Activated CD8-positive, alpha-beta T cell treated with anti-CD3 and anti-CD28 coated beads, Interleukin-2, amount 10 ng/mL, durations not matched to agents 7 days and 5 days (primary cell): ENCODE results near the gene CACFD1. TPM values are rescaled to one million over a fixed set of nuclear protein-coding genes. Genes with fewer than 3 reads are reported as not detected.

ENCODE experiments used
- ATAC-seq: fragments of 150-1000 bp; cut with Tn5 transposase; one replicate; pipeline ENCODE4 v1.10.0; 2021; ENCODE audit warnings: moderate library complexity
- CTCF ChIA-PET: fragments of 350-600 bp; sonication (Branson Sonifier 250); formaldehyde crosslinking; loops from one replicate; lab custom pipeline; 2021; ENCODE audit warnings: antibody characterized with exemption; lab: Charles Lee
- POLR2A ChIA-PET: fragments of 350-600 bp; sonication (Branson Sonifier 250); formaldehyde crosslinking; loops from one replicate; lab custom pipeline; 2021; ENCODE audit warnings: antibody characterized with exemption; lab: Charles Lee
- DNase-seq: peaks from one replicate; pipeline ENCODE4 v3.0.0-alpha.2; 2020
- H3K27ac Mint-ChIP-seq: one replicate; pipeline ENCODE4 v1.8.0; 2021; ENCODE audit warnings: mild to moderate bottlenecking, mixed read lengths
- H3K27me3 Mint-ChIP-seq: one replicate; pipeline ENCODE4 v1.8.0; 2021; ENCODE audit warnings: low read depth, mixed read lengths
- H3K36me3 Mint-ChIP-seq: one replicate; pipeline ENCODE4 v1.8.0; 2021; ENCODE audit warnings: low read depth, mixed read lengths
- H3K4me1 Mint-ChIP-seq: one replicate; pipeline ENCODE4 v1.8.0; 2021; ENCODE audit warnings: low read depth, mixed read lengths
- H3K4me3 Mint-ChIP-seq: one replicate; pipeline ENCODE4 v1.8.0; 2021; ENCODE audit warnings: mild to moderate bottlenecking, mixed read lengths
- H3K9me3 Mint-ChIP-seq: one replicate; pipeline ENCODE4 v1.8.0; 2022; ENCODE audit warnings: mixed read lengths; ENCODE audit not compliant: insufficient read depth
- total RNA-seq, 2 experiments: library from RNA; stranded (reverse); gene quantifications; one replicate each; pipeline ENCODE4 v1.2.3, GENCODE V29; 2021

CACFD1 gene
- total RNA-seq, 2 experiments from 2014 or later = 1.3 to 2.4 TPM

DNA sequence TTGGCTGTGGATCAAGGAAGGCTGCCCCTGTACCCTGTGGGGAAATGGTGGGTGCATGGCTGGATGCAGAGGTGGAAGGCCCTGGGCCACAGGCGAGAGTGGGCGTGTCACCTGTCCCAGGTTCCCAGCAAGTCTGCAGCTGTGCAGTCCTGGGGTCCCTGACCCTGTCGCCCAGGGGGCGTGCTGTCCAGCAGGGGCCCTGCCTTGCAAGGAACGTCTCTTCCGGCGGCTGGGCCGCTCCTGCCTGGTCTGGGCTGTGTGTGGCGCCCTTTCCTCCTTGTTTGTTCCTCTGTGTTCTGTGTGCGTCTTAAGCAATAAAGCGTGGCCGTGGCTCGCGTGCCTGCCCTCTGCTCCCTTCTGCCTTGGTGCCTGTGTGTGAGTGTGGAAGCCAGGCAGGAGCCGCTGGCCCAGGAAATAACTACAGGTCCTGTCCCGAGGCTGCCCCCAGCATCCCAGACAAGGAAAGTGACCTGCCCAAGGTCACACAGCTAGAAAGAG lies 10.7 kb downstream of the CACFD1 start:
- H3K4me1 Mint-ChIP-seq = peaks cover 10% of the 10 kb centered on the region
- H3K9me3 Mint-ChIP-seq = no peaks in the 10 kb centered on the region
- peaks cover 3% of the 10 kb centered on the region for H3K36me3 Mint-ChIP-seq
- H3K27me3 Mint-ChIP-seq = no peaks in the 10 kb centered on the region
- H3K4me3 Mint-ChIP-seq = no peak overlapping the region
- ATAC-seq (no peak), DNase-seq (no peak)
- no peak overlapping the region for H3K27ac Mint-ChIP-seq
- CTCF ChIA-PET = no interaction called here
- POLR2A ChIA-PET = no interaction called here

DNA sequence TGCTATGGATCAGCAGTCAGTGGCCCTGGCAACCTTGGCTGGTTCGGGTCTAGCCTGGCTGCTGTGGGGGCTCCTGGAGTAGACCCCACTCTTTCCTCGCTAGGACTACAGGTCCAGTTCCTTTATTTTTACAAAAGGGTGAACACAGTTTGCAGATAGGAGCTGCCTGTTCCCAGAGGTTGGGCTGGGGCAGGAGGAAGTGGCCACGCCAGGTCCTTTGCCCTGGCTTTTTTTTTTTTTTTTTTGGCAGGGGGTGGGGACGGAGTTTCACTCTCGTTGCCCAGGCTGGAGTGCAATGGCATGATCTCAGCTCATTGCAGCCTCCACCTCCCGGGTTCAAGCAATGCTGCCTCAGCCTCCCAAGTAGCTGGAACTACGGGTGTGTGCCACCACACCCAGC lies 11.2 kb downstream of the CACFD1 start:
- no peak overlapping the region for H3K27ac Mint-ChIP-seq
- ChIA-PET POLR2A (no interaction called here), CTCF (no interaction called here)
- peaks cover 10% of the 10 kb centered on the region for H3K4me1 Mint-ChIP-seq
- no peaks in the 10 kb centered on the region for H3K9me3 Mint-ChIP-seq
- DNase-seq (no peak), ATAC-seq (no peak)
- peaks cover 3% of the 10 kb centered on the region for H3K36me3 Mint-ChIP-seq
- H3K4me3 Mint-ChIP-seq = no peak overlapping the region
- no peaks in the 10 kb centered on the region for H3K27me3 Mint-ChIP-seq

DNA sequence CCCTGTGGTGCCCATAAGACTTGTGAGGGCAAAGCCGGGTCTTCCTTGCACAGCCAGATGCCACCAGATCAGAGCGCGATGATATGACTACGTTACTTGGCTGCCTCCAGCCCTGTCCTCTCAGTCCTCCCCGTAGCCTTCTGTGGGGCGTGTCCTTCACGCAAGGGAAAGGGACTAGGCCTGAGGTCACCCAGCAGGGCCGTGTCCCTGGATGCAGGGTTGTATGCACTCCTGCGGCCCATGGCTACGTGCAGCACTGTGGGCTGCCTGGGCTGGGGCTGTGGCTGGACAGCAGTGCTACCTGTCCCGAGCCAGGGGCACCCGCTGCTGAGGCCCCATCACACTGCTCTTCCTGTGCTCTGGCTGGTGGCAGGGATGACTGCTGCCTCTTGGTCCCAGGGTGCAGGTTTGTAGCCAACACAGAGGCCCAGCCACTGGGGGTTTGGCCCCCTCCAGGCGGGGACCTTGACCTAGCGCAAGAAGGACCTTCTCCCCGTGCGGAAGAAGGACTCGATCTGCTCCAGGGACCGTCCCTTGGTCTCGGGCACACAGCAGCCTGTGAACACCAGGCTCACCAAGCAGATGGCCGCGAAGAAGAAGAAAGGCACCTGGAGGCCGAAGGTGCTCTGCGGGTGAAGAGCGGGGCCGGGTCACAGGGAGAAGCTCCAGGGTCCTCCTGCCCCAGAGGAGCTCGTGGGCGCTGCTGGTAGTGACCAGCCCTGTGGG lies 11.9 kb downstream of the CACFD1 start:
- ChIA-PET CTCF (no interaction called here), POLR2A (no interaction called here)
- Mint-ChIP-seq H3K36me3 (peaks cover 3% of the 10 kb centered on the region), H3K27me3 (no peaks in the 10 kb centered on the region), H3K4me3 (no peak overlapping the region), H3K4me1 (peaks cover 14% of the 10 kb centered on the region), H3K27ac (no peak overlapping the region), H3K9me3 (no peaks in the 10 kb centered on the region)
- ATAC-seq (no peak), DNase-seq (no peak)

DNA sequence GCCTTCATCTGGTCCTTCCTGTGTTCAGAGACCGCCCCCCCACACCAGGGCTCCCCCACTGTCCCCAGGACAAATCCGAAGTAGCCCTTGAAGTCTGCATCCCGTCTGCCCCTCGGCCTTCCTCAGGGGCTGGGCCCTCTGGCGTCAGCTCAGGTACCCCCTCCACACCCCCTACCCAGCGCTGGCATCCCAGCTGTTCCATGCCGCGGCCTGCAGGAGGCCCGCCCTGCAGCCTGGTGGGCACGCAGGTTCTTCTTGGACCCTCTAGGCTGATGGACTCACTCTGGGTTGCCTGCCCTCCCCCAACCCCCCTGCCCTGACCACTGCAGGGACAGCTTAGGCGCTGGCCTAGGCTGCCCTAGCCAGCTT lies 12.5 kb downstream of the CACFD1 start:
- ATAC-seq (no peak), DNase-seq (no peak)
- no peak overlapping the region for H3K27ac Mint-ChIP-seq
- peaks cover 3% of the 10 kb centered on the region for H3K36me3 Mint-ChIP-seq
- H3K4me3 Mint-ChIP-seq = no peak overlapping the region
- no peaks in the 10 kb centered on the region for H3K9me3 Mint-ChIP-seq
- no peaks in the 10 kb centered on the region for H3K27me3 Mint-ChIP-seq
- ChIA-PET CTCF (no interaction called here), POLR2A (no interaction called here)
- H3K4me1 Mint-ChIP-seq = peaks cover 15% of the 10 kb centered on the region

DNA sequence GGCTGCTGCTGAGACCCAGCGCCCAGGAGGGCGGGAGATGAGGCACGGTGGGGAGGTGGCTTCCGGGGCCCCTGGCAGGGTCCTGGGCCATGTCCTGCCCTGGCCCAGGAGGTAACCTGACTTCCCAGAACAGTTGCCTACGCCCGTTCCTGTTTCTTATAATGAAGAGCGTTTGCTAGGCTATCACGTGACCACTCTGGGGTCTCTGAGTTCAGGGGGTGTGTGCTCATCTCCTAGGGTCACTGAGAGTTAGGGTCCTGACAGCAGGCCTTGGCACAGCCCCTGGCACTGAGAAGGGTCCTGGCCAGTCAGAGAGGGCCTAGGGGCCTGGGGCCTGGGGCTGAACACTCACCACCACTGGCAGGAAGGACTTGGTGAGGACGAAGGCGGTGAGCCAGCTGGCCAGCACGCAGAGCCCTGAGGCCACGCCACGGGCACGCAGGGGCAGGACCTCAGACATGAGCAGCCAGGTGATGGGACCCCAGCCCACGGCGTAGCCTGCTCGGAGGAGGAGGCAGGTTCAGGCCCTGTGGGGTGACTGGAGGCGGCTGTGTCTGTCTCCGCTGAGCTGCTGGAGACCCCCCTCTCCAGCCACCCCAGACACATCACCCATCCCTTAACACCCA lies 13.1 kb downstream of the CACFD1 start:
- Mint-ChIP-seq H3K36me3 (peaks cover 3% of the 10 kb centered on the region), H3K4me3 (no peak overlapping the region), H3K4me1 (peaks cover 20% of the 10 kb centered on the region), H3K9me3 (no peaks in the 10 kb centered on the region), H3K27me3 (no peaks in the 10 kb centered on the region), H3K27ac (no peak overlapping the region)
- DNase-seq (no peak), ATAC-seq (no peak)
- POLR2A ChIA-PET = interaction anchor here (1.0 kb wide), 1 partner anchor 9 kb away, joined by 3 read pairs; no protein-coding TSS in a partner anchor
- CTCF ChIA-PET = no interaction called here

DNA sequence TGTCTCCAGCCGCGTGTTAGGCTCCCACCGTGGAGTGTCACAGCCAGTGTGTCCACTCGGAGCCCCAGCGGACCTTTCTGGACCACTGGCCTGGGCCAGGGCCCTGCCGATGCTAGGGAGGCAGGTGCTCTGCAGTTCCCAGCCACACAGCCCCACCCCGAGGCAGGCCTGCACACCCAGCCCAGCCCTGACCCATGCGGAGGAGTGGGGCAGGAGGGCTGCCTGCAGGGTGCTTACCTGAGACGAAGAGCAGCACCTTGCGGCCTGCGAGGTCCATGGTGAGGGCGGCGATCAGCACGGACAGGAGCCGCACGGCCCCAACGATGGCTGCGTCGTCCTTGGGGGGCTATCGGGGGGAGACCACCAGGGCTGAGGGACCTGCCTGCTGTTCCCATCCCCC lies 14.0 kb downstream of the CACFD1 start:
- POLR2A ChIA-PET = interaction anchor here (0.6 to 1.0 kb wide), 2 partner anchors 10 to 130 kb away, joined by 3 read pairs; no protein-coding TSS in a partner anchor
- H3K27me3 Mint-ChIP-seq = no peaks in the 10 kb centered on the region
- H3K36me3 Mint-ChIP-seq = peaks cover 3% of the 10 kb centered on the region
- no peak overlapping the region for H3K4me3 Mint-ChIP-seq
- no peaks in the 10 kb centered on the region for H3K9me3 Mint-ChIP-seq
- CTCF ChIA-PET = no interaction called here
- peaks cover 21% of the 10 kb centered on the region for H3K4me1 Mint-ChIP-seq
- ATAC-seq (no peak), DNase-seq (no peak)
- H3K27ac Mint-ChIP-seq = peak overlapping the region; percentile 77

DNA sequence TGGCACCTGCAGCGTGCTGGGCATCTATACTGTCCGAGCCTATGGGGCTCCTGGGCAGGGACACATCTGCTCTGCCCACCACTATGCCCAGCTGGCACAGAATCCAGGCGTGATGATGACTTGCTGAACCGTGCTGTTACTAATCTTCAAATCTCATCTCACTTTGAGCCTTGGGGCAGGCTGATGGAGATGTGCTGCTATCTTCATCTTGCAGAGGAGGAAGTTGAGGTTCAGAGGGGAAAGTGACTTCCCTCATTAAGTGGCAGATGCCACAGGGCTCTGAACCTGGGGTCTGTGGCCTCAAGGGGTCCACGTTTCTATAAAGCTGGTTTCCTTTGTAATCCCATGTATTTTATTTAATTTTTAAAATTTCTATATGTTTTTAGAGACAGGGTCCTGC lies 14.4 kb downstream of the CACFD1 start:
- Mint-ChIP-seq H3K27ac (peak overlapping the region; percentile 77), H3K36me3 (peaks cover 3% of the 10 kb centered on the region), H3K4me1 (peaks cover 21% of the 10 kb centered on the region), H3K4me3 (no peak overlapping the region), H3K9me3 (no peaks in the 10 kb centered on the region), H3K27me3 (no peaks in the 10 kb centered on the region)
- CTCF ChIA-PET = no interaction called here
- no peak for DNase-seq
- POLR2A ChIA-PET = interaction anchor here (0.6 kb wide), 1 partner anchor 130 kb away, joined by 3 read pairs; no protein-coding TSS in a partner anchor
- ATAC-seq = no peak

DNA sequence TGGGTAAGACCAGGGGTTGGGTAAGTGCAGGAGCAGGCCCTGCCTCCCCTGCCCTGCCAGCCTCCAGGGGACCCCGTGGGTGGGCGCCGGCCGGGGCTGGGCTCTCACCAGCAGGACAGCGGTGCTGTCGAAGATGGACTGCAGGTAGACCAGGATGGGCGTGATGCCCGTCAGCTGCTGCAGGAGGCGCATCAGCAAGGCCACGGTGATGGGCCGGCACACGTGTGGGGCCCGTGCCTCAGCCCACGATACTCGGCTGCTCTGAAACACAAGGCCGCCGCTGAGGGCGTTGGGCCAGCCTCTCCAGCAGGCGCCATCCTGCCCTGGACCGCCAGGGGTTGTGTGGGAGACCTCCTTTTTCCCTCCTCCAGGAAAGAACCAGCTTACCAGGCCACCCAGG lies 15.1 kb downstream of the CACFD1 start:
- peaks cover 3% of the 10 kb centered on the region for H3K36me3 Mint-ChIP-seq
- H3K4me1 Mint-ChIP-seq = peaks cover 28% of the 10 kb centered on the region
- H3K4me3 Mint-ChIP-seq = no peak overlapping the region
- POLR2A ChIA-PET = interaction anchor here (0.9 kb wide), 1 partner anchor 100 kb away, joined by 3 read pairs; no protein-coding TSS in a partner anchor
- H3K9me3 Mint-ChIP-seq = no peaks in the 10 kb centered on the region
- DNase-seq (no peak), ATAC-seq (no peak)
- CTCF ChIA-PET = no interaction called here
- H3K27me3 Mint-ChIP-seq = no peaks in the 10 kb centered on the region
- H3K27ac Mint-ChIP-seq = no peak overlapping the region

DNA sequence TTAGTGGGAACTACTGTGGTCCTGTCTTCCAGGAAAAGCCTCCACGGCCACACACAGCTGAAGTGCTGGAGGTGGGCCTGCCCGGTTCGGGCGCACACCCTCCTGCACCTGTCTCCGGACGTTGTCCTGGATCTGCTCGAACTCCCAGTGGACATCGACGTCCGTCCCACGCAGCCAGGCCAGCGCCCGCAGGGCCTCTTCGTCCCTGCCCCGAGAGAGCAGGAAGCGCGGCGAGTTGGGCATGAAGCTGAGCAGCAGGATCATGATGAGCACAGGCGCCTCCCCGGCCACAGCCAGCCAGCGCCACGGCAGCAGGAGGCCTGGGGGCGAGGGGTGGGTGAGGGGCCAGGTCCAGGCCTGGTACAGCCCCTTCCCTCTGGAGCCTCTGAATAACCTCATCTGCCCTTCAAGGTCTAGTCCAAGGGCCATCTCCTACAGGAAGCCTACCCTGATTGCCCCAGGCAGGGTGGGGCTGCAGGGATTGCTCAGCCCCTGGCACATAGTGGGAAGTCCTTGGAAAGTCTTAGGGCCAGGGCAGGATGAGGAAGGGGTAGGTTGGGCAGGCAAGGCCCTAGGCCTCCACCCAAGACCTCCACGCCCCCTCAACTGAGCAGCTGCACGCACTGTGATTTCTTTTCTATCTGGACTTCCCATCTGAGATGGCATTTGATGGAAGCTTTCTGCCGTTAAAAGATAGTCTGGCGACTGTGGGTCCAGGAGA lies 15.7 kb downstream of the CACFD1 start:
- H3K4me1 Mint-ChIP-seq = peaks cover 30% of the 10 kb centered on the region
- DNase-seq = no peak
- H3K9me3 Mint-ChIP-seq = no peaks in the 10 kb centered on the region
- H3K36me3 Mint-ChIP-seq = peaks cover 3% of the 10 kb centered on the region
- ChIA-PET POLR2A (interaction anchor here (0.9 kb wide), 1 partner anchor 101 kb away, joined by 3 read pairs; no protein-coding TSS in a partner anchor), CTCF (no interaction called here)
- H3K27me3 Mint-ChIP-seq = no peaks in the 10 kb centered on the region
- H3K4me3 Mint-ChIP-seq = no peak overlapping the region
- H3K27ac Mint-ChIP-seq = no peak overlapping the region
- ATAC-seq = no peak

DNA sequence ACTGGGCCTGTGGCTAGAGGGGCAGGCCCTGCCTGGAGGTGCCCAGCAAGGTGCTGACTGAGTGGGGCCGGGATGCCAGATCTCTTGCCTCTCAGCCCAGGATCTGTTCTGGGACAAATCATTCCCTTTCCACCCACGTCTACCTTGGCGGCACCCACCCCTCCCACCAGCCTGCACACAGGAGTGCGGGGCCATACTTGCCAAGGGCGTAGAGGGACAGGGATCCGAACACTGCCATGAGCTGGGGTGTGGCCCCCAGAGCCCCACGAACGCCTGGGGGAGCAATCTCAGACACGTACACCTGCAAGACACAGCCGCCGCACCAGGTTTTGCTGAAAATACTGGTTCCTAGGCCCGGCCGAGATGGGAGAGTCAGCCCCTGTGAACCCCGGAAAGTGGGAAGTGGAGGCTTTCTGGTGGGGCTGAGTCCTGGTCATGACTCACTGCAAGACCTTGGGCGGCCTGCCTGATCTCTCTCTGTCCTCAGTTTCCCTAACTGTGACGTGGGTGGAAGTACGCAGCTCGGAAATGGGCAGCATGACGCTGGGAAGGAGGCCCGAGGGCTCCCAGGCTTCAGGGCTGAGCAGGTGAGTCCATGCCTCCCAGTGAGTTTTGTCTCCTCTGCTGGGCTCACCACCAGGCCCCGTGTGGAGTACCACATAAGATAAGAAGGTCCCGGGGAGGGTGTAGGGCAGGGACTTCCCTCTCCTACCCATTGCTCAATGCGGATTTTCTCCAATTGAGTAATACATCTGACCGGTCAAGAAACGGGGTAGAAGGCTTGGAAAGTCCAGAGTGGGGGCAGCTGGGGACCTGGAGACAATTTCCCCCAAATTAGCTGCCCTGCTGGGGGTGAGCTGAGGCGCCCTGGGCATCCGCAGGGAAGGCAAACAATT lies 16.5 kb downstream of the CACFD1 start:
- Mint-ChIP-seq H3K4me1 (peaks cover 30% of the 10 kb centered on the region), H3K4me3 (no peak overlapping the region), H3K36me3 (peaks cover 3% of the 10 kb centered on the region), H3K27me3 (peaks cover 1% of the 10 kb centered on the region), H3K27ac (no peak overlapping the region), H3K9me3 (no peaks in the 10 kb centered on the region)
- ChIA-PET CTCF (interaction anchor here (1.1 kb wide), 1 partner anchor 10 kb away, joined by 3 read pairs; no protein-coding TSS in a partner anchor), POLR2A (interaction anchor here (0.7 kb wide), 1 partner anchor 1403 kb away, joined by 3 read pairs; no protein-coding TSS in a partner anchor)
- ATAC-seq (no peak), DNase-seq (no peak)

DNA sequence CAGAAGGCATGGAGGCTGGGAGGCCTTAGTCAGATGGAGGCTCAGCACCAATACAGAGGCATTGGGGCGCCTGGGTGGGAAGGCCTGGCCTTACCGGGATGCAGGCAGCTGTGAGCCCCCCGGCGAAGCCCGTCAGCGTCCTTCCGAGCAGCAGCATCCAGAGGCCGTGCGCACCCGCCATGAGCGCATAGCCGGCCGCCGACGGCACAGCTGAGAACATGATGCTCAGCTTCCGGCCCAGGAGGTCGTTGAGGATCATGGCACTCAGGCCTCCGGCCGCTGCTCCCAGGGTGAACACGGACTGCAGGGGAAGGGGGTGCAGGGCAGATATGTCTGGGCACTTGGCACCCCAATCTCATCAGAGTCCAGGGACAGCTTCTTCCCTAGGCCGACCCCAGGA lies 17.2 kb downstream of the CACFD1 start:
- DNase-seq = no peak
- Mint-ChIP-seq H3K4me3 (no peak overlapping the region), H3K27ac (no peak overlapping the region), H3K27me3 (peaks cover 4% of the 10 kb centered on the region), H3K36me3 (peaks cover under 1% of the 10 kb centered on the region), H3K4me1 (peaks cover 30% of the 10 kb centered on the region), H3K9me3 (no peaks in the 10 kb centered on the region)
- POLR2A ChIA-PET = interaction anchor here (0.7 kb wide), 1 partner anchor 1403 kb away, joined by 3 read pairs; no protein-coding TSS in a partner anchor
- no peak for ATAC-seq
- CTCF ChIA-PET = interaction anchor here (1.1 kb wide), 1 partner anchor 9 kb away, joined by 3 read pairs; no protein-coding TSS in a partner anchor
